ENCODE data around the gene DNAH14. TPM values are rescaled to one million over a fixed set of nuclear protein-coding genes. Genes with fewer than 3 reads are reported as not detected.

Gene DNAH14
- total RNA-seq, 1 experiment from 2014 or later, result 33.2 TPM

- Histone ChIP-seq H3K9me3 (ENCODE audit: control insufficient read depth in 1 of 2, insufficient read depth in 1 of 2, low read depth in 1 of 2, low read length in 2 of 2) (no peaks in the 10 kb centered on the region), H3K9ac (ENCODE audit: low read length) (peak overlapping the region; percentile 85), H3K36me3 (ENCODE audit: control insufficient read depth in 1 of 2, insufficient read depth in 2 of 2, low read length in 2 of 2) (peaks cover 4 to 8% of the 10 kb centered on the region in 2 experiments; a peak in 2 of 4 replicates), H3K4me2 (ENCODE audit: low read length) (peak overlapping the region; percentile 87), H3K79me2 (ENCODE audit: insufficient read depth, low read length) (peaks cover 73% of the 10 kb centered on the region), H4K20me1 (ENCODE audit: insufficient read depth) (0 out of 2 replicates have a peak, but pooled peaks cover 8% of the 10 kb centered on the region), H3K4me1 (ENCODE audit: control insufficient read depth in 1 of 2, insufficient read depth in 2 of 2, low read length in 2 of 2) (peaks cover 30 to 45% of the 10 kb centered on the region in 2 experiments), H3K27me3 (ENCODE audit: insufficient read depth, low read length) (no peaks in the 10 kb centered on the region), H3K27ac (ENCODE audit: low read depth, low read length) (peak overlapping the region; percentile 31; the same call in 1 of the 2 replicates), H3K9me2 (ENCODE audit: insufficient read depth) (no peaks in the 10 kb centered on the region), H2AFZ (ENCODE audit: low read depth, low read length, poor library complexity, severe bottlenecking) (no peak overlapping the region), H3K4me3 (replicated peaks in 1 of 2; ENCODE audit: low read depth in 1 of 2, low read length in 2 of 2) (peak overlapping the region in 1 of 2 experiments; percentile 91; a peak in 3 of 4 replicates)
- DNase-seq (ENCODE audit: low read depth, low spot score) (no peak), ATAC-seq (no peak; the same call in 1 of the 2 replicates)
- intact Hi-C loops (cut with micrococcal nuclease), result no loop called here
- CTCF ChIA-PET, result no interaction called here
- TF ChIP-seq FOSL1 (IDR thresholded peaks at IDR 0.05; ENCODE audit: low read depth), result peak; percentile 51
- TF ChIP-seq EZH2phosphoT487 (IDR thresholded peaks at IDR 0.05; ENCODE audit: borderline replicate concordance), result no peak
- TF ChIP-seq ZFX (IDR thresholded peaks at IDR 0.05), result no peak
- TF ChIP-seq CEBPB (IDR thresholded peaks at IDR 0.05; ENCODE audit: low read depth), result no peak
- peak; percentile 40 for TF ChIP-seq JUND (IDR thresholded peaks at IDR 0.05)
- POLR2A ChIA-PET, result interaction anchor here (1.2 kb wide), 1 partner anchor 385 kb away, joined by 3 read pairs; the partner anchor contains the start of gene EPHX1
- BruUV-seq (replicated peaks), result no TSS peak
- RAD21 ChIA-PET (ENCODE audit: low non-redundant PET in 1 of 2, low total read pairs in 2 of 2, uncharacterized antibody in 2 of 2, unreplicated experiment in 2 of 2), result no interaction called here
These were observed 495.8 kb downstream of the DNAH14 start for GRCh38 chr1:225425201-225425786.

- 0 out of 2 replicates have a peak, but pooled peaks cover 8% of the 10 kb centered on the region for H4K20me1 ChIP-seq (ENCODE audit: insufficient read depth)
- H3K36me3 ChIP-seq (ENCODE audit: control insufficient read depth in 1 of 2, insufficient read depth in 2 of 2, low read length in 2 of 2), result peaks cover 0 to 3% of the 10 kb centered on the region in 2 experiments; a peak in 1 of 4 replicates
- TF ChIP-seq CBX3 (IDR thresholded peaks at IDR 0.05; ENCODE audit: low read depth), result no peak
- peak; percentile 62; the same call in 1 of the 2 replicates for TF ChIP-seq SIN3A (IDR thresholded peaks at IDR 0.05; ENCODE audit: low read depth)
- peak; percentile 88 for TF ChIP-seq MAX (IDR thresholded peaks at IDR 0.05)
- H3K79me2 ChIP-seq (ENCODE audit: insufficient read depth, low read length), result peaks cover 62% of the 10 kb centered on the region
- H3K4me3 ChIP-seq (replicated peaks in 1 of 2; ENCODE audit: low read depth in 1 of 2, low read length in 2 of 2), result peak overlapping the region; percentile 85 to 91
- no peaks in the 10 kb centered on the region for H3K9me3 ChIP-seq (ENCODE audit: control insufficient read depth in 1 of 2, insufficient read depth in 1 of 2, low read depth in 1 of 2, low read length in 2 of 2)
- no peaks in the 10 kb centered on the region for H3K27me3 ChIP-seq (ENCODE audit: insufficient read depth, low read length)
- ChIA-PET POLR2A (interaction anchor here (1.5 kb wide), 1 partner anchor 18 kb away, joined by 5 read pairs; no protein-coding TSS in a partner anchor), RAD21 (ENCODE audit: low non-redundant PET in 1 of 2, low total read pairs in 2 of 2, uncharacterized antibody in 2 of 2, unreplicated experiment in 2 of 2) (no interaction called here), CTCF (no interaction called here)
- H3K9me2 ChIP-seq (ENCODE audit: insufficient read depth), result no peaks in the 10 kb centered on the region
- H3K4me2 ChIP-seq (ENCODE audit: low read length), result peak overlapping the region; percentile 87
- DNase-seq (ENCODE audit: low read depth, low spot score) (no peak), ATAC-seq (peak; percentile 5; the same call in 1 of the 2 replicates)
- H3K9ac ChIP-seq (ENCODE audit: low read length), result peak overlapping the region; percentile 85
- intact Hi-C loops (cut with micrococcal nuclease), result no loop called here
- peak overlapping the region; percentile 91 for H3K27ac ChIP-seq (ENCODE audit: low read depth, low read length)
- H2AFZ ChIP-seq (ENCODE audit: low read depth, low read length, poor library complexity, severe bottlenecking), result no peak overlapping the region
- TSS peak; percentile 43 for BruUV-seq (replicated peaks)
- H3K4me1 ChIP-seq (ENCODE audit: control insufficient read depth in 1 of 2, insufficient read depth in 2 of 2, low read length in 2 of 2), result peaks cover 30 to 45% of the 10 kb centered on the region in 2 experiments
These were observed 497.1 kb downstream of the DNAH14 start for GRCh38 chr1:225426395-225427234.
